Kidney glomerular epithelial cell (primary cell): ENCODE measurements around the gene PCBD1.

Experiments
- DNase-seq: peaks from one replicate; lab custom pipeline; 2025; lab: John Stamatoyannopoulos, UW

PCBD1 gene

GRCh38 chr10:70902661-70903261 is 14.4 kb upstream of the PCBD1 start:
- DNase-seq = no peak

- no peak for DNase-seq
Observed at GRCh38 chr10:70901276-70901878, 13.0 kb upstream of the PCBD1 start.

GRCh38 chr10:70899096-70899495 is 10.7 kb upstream of the PCBD1 start:
- no peak for DNase-seq

- no peak for DNase-seq
Observed at GRCh38 chr10:70898687-70899086, 10.3 kb upstream of the PCBD1 start.

- DNase-seq = no peak
Observed at GRCh38 chr10:70896551-70896950, 8.2 kb upstream of the PCBD1 start.

- no peak for DNase-seq
Observed at GRCh38 chr10:70894416-70894815, 6.1 kb upstream of the PCBD1 start.

- DNase-seq = no peak
Observed at GRCh38 chr10:70893227-70894006, 5.1 kb upstream of the PCBD1 start.

- DNase-seq = no peak
Observed at GRCh38 chr10:70892631-70893030, 4.3 kb upstream of the PCBD1 start.

- DNase-seq = peak; percentile 16
Observed at GRCh38 chr10:70891627-70892026, 3.3 kb upstream of the PCBD1 start.

- no peak for DNase-seq
Observed at GRCh38 chr10:70890917-70891431, 2.6 kb upstream of the PCBD1 start.

- DNase-seq = no peak
Observed at GRCh38 chr10:70889291-70889690, 926 bp upstream of the PCBD1 start.

GRCh38 chr10:70886921-70887665 is 1.3 kb downstream of the PCBD1 start:
- DNase-seq = peak; percentile 7

GRCh38 chr10:70885931-70886903 is 2.1 kb downstream of the PCBD1 start:
- no peak for DNase-seq

- no peak for DNase-seq
Observed at GRCh38 chr10:70885481-70885880, 2.9 kb downstream of the PCBD1 start.

GRCh38 chr10:70884741-70885140 is 3.6 kb downstream of the PCBD1 start:
- DNase-seq = no peak

GRCh38 chr10:70880077-70880534 is 8.3 kb downstream of the PCBD1 start:
- peak; percentile 81 for DNase-seq

- no peak for DNase-seq
Observed at GRCh38 chr10:70879207-70879606, 9.2 kb downstream of the PCBD1 start.

GRCh38 chr10:70874061-70874460 is 14.3 kb downstream of the PCBD1 start:
- no peak for DNase-seq

- no peak for DNase-seq
Observed at GRCh38 chr10:70872291-70872690, 16.1 kb downstream of the PCBD1 start.

GRCh38 chr10:70866424-70866823 is 21.9 kb downstream of the PCBD1 start:
- DNase-seq = no peak

- DNase-seq = no peak
Observed at GRCh38 chr10:70864935-70865334, 23.4 kb downstream of the PCBD1 start.
